ENCODE measurements around the gene EYA3.

EYA3 gene

GRCh38 chr1:28123461-28123961 lies 35.1 kb upstream of the EYA3 start:
- TF ChIP-seq CTCF (IDR thresholded peaks at IDR 0.05; ENCODE audit: borderline replicate concordance, control extremely low read depth, extremely low read depth, insufficient read depth, missing control alignments): no peak
- no peak for DNase-seq (ENCODE audit: low spot score)
- in situ Hi-C loops (cut with MboI; ENCODE audit: low sequenced_read_pairs, unreplicated experiment): no loop called here

- no peak for TF ChIP-seq CTCF (IDR thresholded peaks at IDR 0.05; ENCODE audit: borderline replicate concordance, control extremely low read depth, extremely low read depth, insufficient read depth, missing control alignments)
- DNase-seq (ENCODE audit: low spot score): no peak
- in situ Hi-C loops (cut with MboI; ENCODE audit: low sequenced_read_pairs, unreplicated experiment): no loop called here
These were observed 33.8 kb upstream of the EYA3 start for GRCh38 chr1:28122183-28122582.

GRCh38 chr1:28119556-28119955 lies 31.1 kb upstream of the EYA3 start:
- in situ Hi-C loops (cut with MboI; ENCODE audit: low sequenced_read_pairs, unreplicated experiment): no loop called here
- no peak for TF ChIP-seq CTCF (IDR thresholded peaks at IDR 0.05; ENCODE audit: borderline replicate concordance, control extremely low read depth, extremely low read depth, insufficient read depth, missing control alignments)

GRCh38 chr1:28118640-28119307 lies 30.4 kb upstream of the EYA3 start:
- in situ Hi-C loops (cut with MboI; ENCODE audit: low sequenced_read_pairs, unreplicated experiment): no loop called here
- no peak for TF ChIP-seq CTCF (IDR thresholded peaks at IDR 0.05; ENCODE audit: borderline replicate concordance, control extremely low read depth, extremely low read depth, insufficient read depth, missing control alignments)
- DNase-seq (ENCODE audit: low spot score): no peak

More at GRCh38 chr1:28119556-28119955, 31.1 kb upstream of the EYA3 start:
- DNase-seq (ENCODE audit: low spot score): no peak

- no peak for DNase-seq (ENCODE audit: low spot score)
- no peak for TF ChIP-seq CTCF (IDR thresholded peaks at IDR 0.05; ENCODE audit: borderline replicate concordance, control extremely low read depth, extremely low read depth, insufficient read depth, missing control alignments)
- in situ Hi-C loops (cut with MboI; ENCODE audit: low sequenced_read_pairs, unreplicated experiment): no loop called here
These were observed 26.9 kb upstream of the EYA3 start for GRCh38 chr1:28115267-28115666.

GRCh38 chr1:28114844-28115243 lies 26.4 kb upstream of the EYA3 start:
- in situ Hi-C loops (cut with MboI; ENCODE audit: low sequenced_read_pairs, unreplicated experiment): no loop called here
- DNase-seq (ENCODE audit: low spot score): no peak
- no peak for TF ChIP-seq CTCF (IDR thresholded peaks at IDR 0.05; ENCODE audit: borderline replicate concordance, control extremely low read depth, extremely low read depth, insufficient read depth, missing control alignments)

All from GM13976 (cell line).